Measurements from ENCODE around the gene BTBD16.

GRCh38 chr10:122306744-122307143 is 35.6 kb downstream of the BTBD16 start:
- TF ChIP-seq BHLHE40 (IDR thresholded peaks at IDR 0.05; ENCODE audit: borderline replicate concordance) (no peak), TARDBP (IDR thresholded peaks at IDR 0.05) (no peak)

All from HEK293T (cell line).